Cerebellar nuclear complex (tissue), 1 donor: ENCODE data around the gene KCNMA1.

Source experiments
- DNase-seq, 2 experiments: peaks; one replicate each; lab custom pipeline; 2025; lab: John Stamatoyannopoulos, UW

The KCNMA1 gene

GRCh38 chr10:77269163-77269562, 368.4 kb downstream of the KCNMA1 start:
- no peak for DNase-seq

GRCh38 chr10:77268721-77269120, 368.9 kb downstream of the KCNMA1 start:
- no peak for DNase-seq

- no peak for DNase-seq
Observed at GRCh38 chr10:77267703-77268675, 369.6 kb downstream of the KCNMA1 start.

GRCh38 chr10:77266242-77266641, 371.4 kb downstream of the KCNMA1 start:
- DNase-seq: no peak

GRCh38 chr10:77264527-77264926, 373.1 kb downstream of the KCNMA1 start:
- no peak for DNase-seq

- DNase-seq: no peak
Observed at GRCh38 chr10:77264107-77264506, 373.5 kb downstream of the KCNMA1 start.

GRCh38 chr10:77263700-77264099, 373.9 kb downstream of the KCNMA1 start:
- DNase-seq: no peak

GRCh38 chr10:77261146-77261545, 376.5 kb downstream of the KCNMA1 start:
- DNase-seq: no peak

GRCh38 chr10:77259171-77259874, 378.3 kb downstream of the KCNMA1 start:
- DNase-seq: no peak

- no peak for DNase-seq
Observed at GRCh38 chr10:77256346-77256745, 381.3 kb downstream of the KCNMA1 start.

GRCh38 chr10:77253556-77254064, 384.0 kb downstream of the KCNMA1 start:
- DNase-seq: no peak

GRCh38 chr10:77253147-77253545, 384.5 kb downstream of the KCNMA1 start:
- DNase-seq: no peak

GRCh38 chr10:77252380-77253146, 385.0 kb downstream of the KCNMA1 start:
- DNase-seq: no peak

GRCh38 chr10:77251297-77252013, 386.2 kb downstream of the KCNMA1 start:
- DNase-seq: no peak

- DNase-seq: no peak
Observed at GRCh38 chr10:77249901-77250459, 387.6 kb downstream of the KCNMA1 start.

- no peak for DNase-seq
Observed at GRCh38 chr10:77248104-77248790, 389.4 kb downstream of the KCNMA1 start.

- no peak for DNase-seq
Observed at GRCh38 chr10:77247031-77247990, 390.3 kb downstream of the KCNMA1 start.

- no peak for DNase-seq
Observed at GRCh38 chr10:77245953-77246352, 391.7 kb downstream of the KCNMA1 start.

GRCh38 chr10:77244746-77245145, 392.9 kb downstream of the KCNMA1 start:
- DNase-seq: no peak
